HFF-Myc (cell line): ENCODE results near the gene GMDS.

Experiments
- DNase-seq: peaks from one replicate; pipeline ENCODE4 v3.0.0-alpha.2; 2011; ENCODE audit warnings: low read depth; ENCODE audit errors: extremely low read depth
- H3K4me3 ChIP-seq: replicated peaks from 2 replicates; pipeline ENCODE4 v1.5.1; 2011; ENCODE audit warnings: low read depth, mild to moderate bottlenecking, control low read depth, low read length
- CTCF ChIP-seq: IDR thresholded peaks from 2 replicates; pipeline ENCODE4 v1.5.1; 2012; ENCODE audit warnings: mild to moderate bottlenecking, low read depth, low read length, control low read depth; ENCODE audit errors: missing control alignments

The GMDS gene

DNA sequence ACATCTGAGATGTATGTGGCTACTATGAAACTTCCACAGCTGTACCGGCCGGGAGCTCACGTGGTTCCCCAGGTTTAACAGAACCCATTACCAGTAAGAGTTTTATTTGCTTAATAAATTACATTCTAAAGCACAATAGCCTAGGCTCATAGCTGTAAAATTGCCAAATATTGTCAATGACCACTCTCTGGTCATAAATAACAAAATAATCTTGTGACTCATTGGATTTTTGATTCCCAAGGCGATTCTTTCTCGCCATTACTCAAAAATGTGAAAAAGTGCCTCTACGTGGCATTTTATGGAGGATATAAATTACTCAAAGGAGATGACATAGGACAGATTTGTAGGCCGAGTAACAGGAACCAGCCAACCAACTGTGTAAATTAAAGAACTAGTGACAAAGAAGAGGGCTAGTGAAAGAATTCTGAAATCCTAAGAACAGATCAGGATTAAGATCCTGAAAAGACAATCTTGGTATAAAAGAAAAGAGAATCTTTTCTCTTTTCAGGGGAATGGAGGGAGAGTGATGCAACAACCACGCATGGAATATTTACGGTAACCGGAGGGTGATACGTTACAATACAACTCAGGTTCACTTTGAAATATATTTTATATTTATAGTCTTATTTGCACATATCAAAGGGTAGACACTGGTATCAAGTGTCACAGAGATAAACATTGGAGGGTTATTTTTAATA, 436.0 kb downstream of the GMDS start:
- TF ChIP-seq CTCF: no peak

GRCh38 chr6:1806935-1807334, 438.5 kb downstream of the GMDS start:
- no peak overlapping the region for H3K4me3 ChIP-seq
- no peak for DNase-seq
- TF ChIP-seq CTCF: no peak

More for the DNA sequence above, 436.0 kb downstream of the GMDS start:
- no peak overlapping the region for H3K4me3 ChIP-seq
- DNase-seq: no peak

DNA sequence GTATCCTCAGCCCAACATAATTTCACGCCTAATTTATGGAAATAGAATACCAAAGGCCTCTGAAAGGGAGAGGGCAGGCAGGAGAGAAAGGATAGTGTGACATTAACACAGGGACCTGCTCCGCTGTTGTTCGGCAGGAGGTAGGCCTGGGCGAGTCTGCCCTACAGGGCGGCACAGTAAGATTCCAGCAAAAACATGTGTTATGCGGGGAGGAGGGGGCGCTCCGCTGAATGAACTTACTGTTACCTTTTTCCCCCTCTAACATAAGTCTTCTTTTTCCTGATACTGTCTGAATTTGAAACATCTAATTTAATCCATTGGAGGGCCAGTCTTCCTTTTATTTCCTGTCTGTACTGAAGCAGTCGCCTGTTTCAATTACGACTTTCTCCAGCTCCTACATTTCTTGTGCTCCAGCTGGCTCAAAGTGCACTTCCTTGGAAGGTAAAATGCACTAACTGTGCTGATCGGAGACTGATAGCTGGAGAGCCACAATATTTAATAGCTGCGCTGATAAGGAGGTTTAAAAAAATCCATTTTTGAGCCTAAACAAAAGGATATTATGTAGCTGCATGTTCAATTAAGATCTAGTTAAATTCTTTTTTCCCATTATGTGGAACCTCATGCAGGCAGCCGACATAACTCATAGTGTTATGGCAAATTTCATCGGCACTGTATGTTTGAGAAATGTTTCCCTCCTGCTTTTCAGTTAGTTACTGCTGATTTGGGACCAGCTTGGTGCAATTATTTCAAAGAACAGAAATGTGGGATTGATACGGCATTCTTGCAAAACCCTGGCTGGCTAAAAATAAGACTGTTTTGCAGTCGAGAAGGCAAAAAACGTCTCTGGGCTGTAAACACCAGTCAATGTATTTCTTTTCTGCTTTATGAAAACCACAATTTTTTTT, 442.7 kb downstream of the GMDS start:
- DNase-seq: no peak
- no peak overlapping the region for H3K4me3 ChIP-seq
- TF ChIP-seq CTCF: no peak

GRCh38 chr6:1801401-1801800, 444.0 kb downstream of the GMDS start:
- H3K4me3 ChIP-seq: no peak overlapping the region
- no peak for TF ChIP-seq CTCF
- no peak for DNase-seq

- no peak for DNase-seq
- no peak overlapping the region for H3K4me3 ChIP-seq
- TF ChIP-seq CTCF: no peak
Measured at GRCh38 chr6:1800845-1801244, 444.6 kb downstream of the GMDS start.

DNA sequence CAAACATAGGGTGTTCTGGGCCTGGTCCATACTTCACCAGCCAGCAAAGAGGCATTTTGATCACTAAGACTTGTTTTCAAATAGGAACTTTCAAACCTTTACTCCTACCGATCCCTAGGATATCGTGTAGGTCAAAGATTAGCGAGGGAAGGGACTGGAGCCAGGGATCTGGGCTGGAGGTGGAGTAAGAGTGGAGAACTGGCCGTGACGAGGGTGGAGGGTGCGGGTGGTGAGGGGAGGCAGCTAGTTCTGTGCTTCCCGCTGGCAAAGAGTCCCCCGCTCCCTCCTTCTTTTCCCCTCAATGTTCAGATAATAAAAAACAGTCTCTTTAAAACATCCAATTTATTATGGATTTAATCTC, 446.5 kb downstream of the GMDS start:
- H3K4me3 ChIP-seq: no peak overlapping the region
- no peak for TF ChIP-seq CTCF
- DNase-seq: no peak
